PFSK-1 (cell line): ENCODE data around the gene TIAM2.

Source experiments
- FOXP2 ChIP-seq: optimal IDR thresholded peaks from 2 replicates; pipeline ENCODE3; 2011; ENCODE audit warnings: borderline replicate concordance, control low read depth, inconsistent platforms; ENCODE audit not compliant: insufficient read depth; ENCODE audit errors: extremely low read length, extremely low read depth
- POLR2AphosphoS5 ChIP-seq: IDR thresholded peaks from 2 replicates; pipeline ENCODE4 v1.6.1; 2012; ENCODE audit warnings: low read depth, mild to moderate bottlenecking, control low read depth, low read length, moderate library complexity
- REST ChIP-seq, 2 experiments: IDR thresholded peaks; 2 replicates each; pipeline versions ENCODE4 v1.6.1 to v1.8.0; 2011 to 2012; ENCODE audit warnings: low read depth in 2 of 2, low read length in 2 of 2, control low read depth in 1 of 2, inconsistent platforms in 1 of 2, mild to moderate bottlenecking in 1 of 2, moderate library complexity in 1 of 2; ENCODE audit not compliant: insufficient read depth in 1 of 2
- SIN3A ChIP-seq: IDR thresholded peaks from 2 replicates; pipeline ENCODE4 v1.6.1; 2012; ENCODE audit warnings: mild to moderate bottlenecking, low read length, moderate library complexity, borderline replicate concordance; ENCODE audit not compliant: insufficient read depth
- TAF1 ChIP-seq: IDR thresholded peaks from 2 replicates; pipeline ENCODE4 v1.6.1; 2012; ENCODE audit warnings: low read length, control low read depth, borderline replicate concordance; ENCODE audit not compliant: insufficient read depth

Gene TIAM2

DNA sequence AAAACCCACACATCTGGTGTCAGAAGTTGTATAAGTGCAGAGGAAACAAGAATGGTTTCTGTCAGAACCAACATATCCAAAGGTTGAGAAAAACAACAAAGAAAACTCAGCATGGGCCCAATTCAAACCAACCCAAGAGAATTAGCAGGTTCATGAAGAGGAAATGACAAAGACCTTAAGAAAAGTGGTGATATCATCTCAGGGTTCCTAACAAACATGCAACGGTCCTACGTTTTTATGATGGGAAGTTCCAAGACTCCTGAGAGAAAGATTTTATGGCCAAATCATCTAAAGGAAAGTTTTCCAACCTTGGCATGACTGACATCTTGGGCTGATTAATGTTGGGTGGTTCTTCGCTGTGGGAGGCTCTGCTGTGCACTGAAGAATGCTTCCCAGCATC, 296.2 kb downstream of the TIAM2 start:
- TF ChIP-seq POLR2AphosphoS5 (no peak), FOXP2 (no peak), TAF1 (no peak), SIN3A (no peak), REST (IDR thresholded peaks at IDR 0.05; ENCODE audit: insufficient read depth in 1 of 2, low read depth in 2 of 2, low read length in 2 of 2) (no peak)

GRCh38 chr6:155292711-155293110, 297.6 kb downstream of the TIAM2 start:
- TF ChIP-seq TAF1, result no peak

- TF ChIP-seq FOXP2, result no peak
- TF ChIP-seq TAF1, result no peak
- no peak for TF ChIP-seq SIN3A
- TF ChIP-seq REST (IDR thresholded peaks at IDR 0.05; ENCODE audit: insufficient read depth in 1 of 2, low read depth in 2 of 2, low read length in 2 of 2), result no peak
- TF ChIP-seq POLR2AphosphoS5, result no peak
Measured at GRCh38 chr6:155297669-155298068, 302.6 kb downstream of the TIAM2 start.

GRCh38 chr6:155301867-155302266, 306.8 kb downstream of the TIAM2 start:
- TF ChIP-seq REST (IDR thresholded peaks at IDR 0.05; ENCODE audit: insufficient read depth in 1 of 2, low read depth in 2 of 2, low read length in 2 of 2) (no peak), FOXP2 (no peak), SIN3A (no peak), TAF1 (no peak), POLR2AphosphoS5 (no peak)

DNA sequence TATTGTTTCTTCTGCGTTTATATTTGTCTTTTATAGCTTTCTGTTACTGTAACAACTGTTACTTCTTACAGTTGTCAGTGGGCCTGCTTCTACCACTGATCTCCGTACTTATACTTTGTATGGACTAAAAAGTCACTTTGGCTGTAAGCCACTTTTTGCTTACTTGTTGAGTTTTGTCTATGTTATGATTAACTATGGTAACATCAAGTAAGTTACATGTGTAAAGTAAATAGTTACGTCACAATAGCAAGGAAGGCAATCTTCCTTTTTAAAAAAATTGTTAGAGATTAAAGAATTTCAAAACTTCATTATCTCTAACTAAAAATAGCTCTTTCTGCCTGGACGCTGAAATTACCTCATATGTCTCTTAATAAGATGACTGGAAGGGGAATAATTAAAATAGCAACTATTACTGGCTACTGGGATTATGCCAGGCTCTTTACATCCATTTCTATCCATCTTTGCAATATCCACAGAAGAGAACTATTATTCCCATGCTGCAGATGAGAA, 308.3 kb downstream of the TIAM2 start:
- TF ChIP-seq TAF1 (no peak), FOXP2 (no peak), POLR2AphosphoS5 (no peak), REST (IDR thresholded peaks at IDR 0.05; ENCODE audit: insufficient read depth in 1 of 2, low read depth in 2 of 2, low read length in 2 of 2) (no peak), SIN3A (no peak)

GRCh38 chr6:155306958-155307357, 311.8 kb downstream of the TIAM2 start:
- no peak for TF ChIP-seq REST (IDR thresholded peaks at IDR 0.05; ENCODE audit: insufficient read depth in 1 of 2, low read depth in 2 of 2, low read length in 2 of 2)
- no peak for TF ChIP-seq FOXP2
- no peak for TF ChIP-seq POLR2AphosphoS5
- TF ChIP-seq SIN3A, result no peak
- TF ChIP-seq TAF1, result no peak
